Activated CD4-positive, alpha-beta T cell treated with anti-CD3 and anti-CD28 coated beads, Interleukin-10, Interleukin-2, amounts not matched to agents 100 ng/mL and 50 ng/mL, durations not matched to agents 16 hours and 8 hours (primary cell): ENCODE results near the gene GLIS2.

ENCODE experiments used
- DNase-seq: peaks from one replicate; pipeline ENCODE4 v3.0.0-alpha.2; 2020

The GLIS2 gene

GRCh38 chr16:4315186-4316107 is at the start of gene GLIS2:
TSS of gene GLIS2 (plus strand) at chr16:4316067. CDS start at chr16:4332281, 16,214 bp downstream.
- DNase-seq = no peak

- DNase-seq = peak; percentile 11
Observed at GRCh38 chr16:4266372-4266771, 49.5 kb upstream of the GLIS2 start.

GRCh38 chr16:4270091-4270490 is 45.8 kb upstream of the GLIS2 start:
- no peak for DNase-seq

- DNase-seq = no peak
Observed at GRCh38 chr16:4270595-4270994, 45.3 kb upstream of the GLIS2 start.

- DNase-seq = peak; percentile 95
Observed at GRCh38 chr16:4271176-4272113, 44.4 kb upstream of the GLIS2 start.

GRCh38 chr16:4272114-4272956 is 43.5 kb upstream of the GLIS2 start:
- DNase-seq = no peak

- peak; percentile 69 for DNase-seq
Observed at GRCh38 chr16:4273858-4274311, 42.0 kb upstream of the GLIS2 start.

- no peak for DNase-seq
Observed at GRCh38 chr16:4275861-4276260, 40.0 kb upstream of the GLIS2 start.

- DNase-seq = no peak
Observed at GRCh38 chr16:4277987-4278513, 37.8 kb upstream of the GLIS2 start.

GRCh38 chr16:4280625-4281024 is 35.2 kb upstream of the GLIS2 start:
- no peak for DNase-seq

GRCh38 chr16:4283441-4283840 is 32.4 kb upstream of the GLIS2 start:
- DNase-seq = no peak

- no peak for DNase-seq
Observed at GRCh38 chr16:4283939-4284338, 31.9 kb upstream of the GLIS2 start.

- DNase-seq = no peak
Observed at GRCh38 chr16:4285167-4285566, 30.7 kb upstream of the GLIS2 start.

GRCh38 chr16:4288148-4288921 is 27.5 kb upstream of the GLIS2 start:
- DNase-seq = peak; percentile 83

- DNase-seq = no peak
Observed at GRCh38 chr16:4290236-4290830, 25.5 kb upstream of the GLIS2 start.

GRCh38 chr16:4291699-4292098 is 24.2 kb upstream of the GLIS2 start:
- no peak for DNase-seq

GRCh38 chr16:4293181-4293716 is 22.6 kb upstream of the GLIS2 start:
- no peak for DNase-seq

- no peak for DNase-seq
Observed at GRCh38 chr16:4293822-4294457, 21.9 kb upstream of the GLIS2 start.

- no peak for DNase-seq
Observed at GRCh38 chr16:4295581-4295980, 20.3 kb upstream of the GLIS2 start.

- DNase-seq = no peak
Observed at GRCh38 chr16:4297480-4297879, 18.4 kb upstream of the GLIS2 start.
